ENCODE results near the gene CANT1. TPM values are rescaled to one million over a fixed set of nuclear protein-coding genes. Genes with fewer than 3 reads are reported as not detected.

Gene CANT1
- total RNA-seq, 4 donors from 2014 or later: 56.9 to 125 (median 80.0) TPM

GRCh38 chr17:78970834-78971755 lies 38.5 kb downstream of the CANT1 start:
- Histone ChIP-seq H3K27me3 (no peaks in the 10 kb centered on the region), H3K4me3 (no peak overlapping the region), H3K27ac (peak overlapping the region in 1 of 4 donors; percentile 23), H3K9me3 (no peaks in the 10 kb centered on the region), H3K4me1 (peaks cover 0 to 24% (median 4%) of the 10 kb centered on the region in 4 donors), H3K36me3 (peaks cover 0 to 42% (median 0%) of the 10 kb centered on the region in 3 donors)
- DNase-seq: peak; percentile 86 to 94 (median 87)
- TF ChIP-seq CTCF (IDR thresholded peaks at IDR 0.05) (peak; percentile 79 to 90 (median 87)), POLR2A (IDR thresholded peaks at IDR 0.05) (no peak)

- Histone ChIP-seq H3K4me1 (peaks cover 0 to 14% (median 0%) of the 10 kb centered on the region in 4 donors), H3K27ac (no peak overlapping the region), H3K36me3 (peaks cover 0 to 42% (median 0%) of the 10 kb centered on the region in 3 donors), H3K4me3 (no peak overlapping the region), H3K27me3 (no peaks in the 10 kb centered on the region), H3K9me3 (no peaks in the 10 kb centered on the region)
- no peak for DNase-seq
- TF ChIP-seq POLR2A (IDR thresholded peaks at IDR 0.05): no peak
- no peak for TF ChIP-seq CTCF (IDR thresholded peaks at IDR 0.05)
Measured at GRCh38 chr17:78969865-78970264, 39.7 kb downstream of the CANT1 start.

GRCh38 chr17:78967782-78968362 lies 41.7 kb downstream of the CANT1 start:
- TF ChIP-seq CTCF (IDR thresholded peaks at IDR 0.05) (no peak), POLR2A (IDR thresholded peaks at IDR 0.05) (no peak)
- Histone ChIP-seq H3K4me1 (peaks cover 0 to 14% (median 0%) of the 10 kb centered on the region in 4 donors), H3K27me3 (no peaks in the 10 kb centered on the region), H3K36me3 (peaks cover 0 to 42% (median 0%) of the 10 kb centered on the region in 3 donors), H3K9me3 (no peaks in the 10 kb centered on the region), H3K27ac (no peak overlapping the region), H3K4me3 (no peak overlapping the region)
- no peak for DNase-seq

- no peak for DNase-seq
Measured at GRCh38 chr17:78966910-78967600, 42.5 kb downstream of the CANT1 start.

More at GRCh38 chr17:78966910-78967600, 42.5 kb downstream of the CANT1 start:
- peaks cover 0 to 34% (median 0%) of the 10 kb centered on the region in 3 donors for H3K36me3 ChIP-seq
- H3K9me3 ChIP-seq: no peaks in the 10 kb centered on the region
- no peak overlapping the region for H3K27ac ChIP-seq
- peaks cover 0 to 15% (median 0%) of the 10 kb centered on the region in 4 donors for H3K4me1 ChIP-seq
- no peak for TF ChIP-seq CTCF (IDR thresholded peaks at IDR 0.05)
- no peak for TF ChIP-seq POLR2A (IDR thresholded peaks at IDR 0.05)
- no peak overlapping the region for H3K4me3 ChIP-seq
- no peaks in the 10 kb centered on the region for H3K27me3 ChIP-seq
